GM12872 (cell line): Measurements from ENCODE around the gene USP17L27.
"Not testable (repeated sequence)": the region's sequence is repeated elsewhere in the genome, so short reads cannot be mapped to it uniquely, and the experiment has no call there.

ENCODE experiments used
- CTCF ChIP-seq: IDR thresholded peaks from 3 replicates; pipeline ENCODE4 v1.5.1; 2011; ENCODE audit warnings: low read depth, mild to moderate bottlenecking, low read length, moderate library complexity; ENCODE audit not compliant: insufficient read depth

The USP17L27 gene

GRCh38 chr4:9362829-9363228 lies 18.9 kb downstream of the USP17L27 start, which contains the start of gene USP17L30:
TSS of gene USP17L30 (plus strand) at chr4:9363129. CDS start at chr4:9363129, 0 bp downstream.
- not testable (repeated sequence) for TF ChIP-seq CTCF

GRCh38 chr4:9381012-9381534 lies 37.1 kb downstream of the USP17L27 start:
- peak; percentile 22; the same call in 1 of the 3 replicates for TF ChIP-seq CTCF

- no peak for TF ChIP-seq CTCF
These were observed 40.2 kb downstream of the USP17L27 start for GRCh38 chr4:9384126-9384525.
